Endothelial cell of umbilical vein (primary cell): ENCODE measurements around the gene IQCB1. TPM values are rescaled to one million over a fixed set of nuclear protein-coding genes. Genes with fewer than 3 reads are reported as not detected.
"Not testable (repeated sequence)": the region's sequence is repeated elsewhere in the genome, so short reads cannot be mapped to it uniquely, and the experiment has no call there.

ENCODE experiments used
- BruUV-seq: library from RNA; stranded (reverse); fragments of 400-500 nt; replicated peaks from 2 replicates; lab custom pipeline; 2021; lab: Mats Ljungman, UMichigan
- CTCF ChIA-PET: fragments of 300-600, 350-600 bp; sonication (Branson Sonifier 250); formaldehyde crosslinking; loops from one replicate; lab custom pipeline; 2021; ENCODE audit warnings: antibody characterized with exemption, inconsistent platforms; lab: Charles Lee
- POLR2A ChIA-PET: fragments of 300-600, 350-600 bp; sonication (Branson Sonifier 250); formaldehyde crosslinking; loops from one replicate; lab custom pipeline; 2021; ENCODE audit warnings: antibody characterized with exemption, inconsistent platforms; lab: Charles Lee
- DNase-seq: peaks from one replicate; pipeline ENCODE4 v3.0.0-alpha.2; 2011; ENCODE audit warnings: low read depth, low spot score
- FAIRE-seq: peaks from 2 replicates; lab custom pipeline; 2011; peaks lifted over from hg19 to GRCh38; lab: Jason Lieb, UNC
- H2AFZ ChIP-seq: 2 replicates; pipeline ENCODE4 v1.6.0; 2012; ENCODE audit warnings: low read depth, low read length, control low read depth, inconsistent platforms
- H3K27ac ChIP-seq: 2 replicates; pipeline ENCODE4 v1.5.1; 2011; ENCODE audit warnings: low read depth, mild to moderate bottlenecking, control low read depth, low read length, moderate library complexity; ENCODE audit not compliant: insufficient read depth
- H3K27me3 ChIP-seq, 2 experiments: 2 replicates each; pipeline versions ENCODE4 v1.6.0 to v1.6.1; 2011; ENCODE audit warnings: low read length in 2 of 2, mixed read lengths in 1 of 2; ENCODE audit not compliant: control insufficient read depth in 2 of 2, insufficient read depth in 2 of 2
- H3K36me3 ChIP-seq, 2 experiments: 2 replicates in 1 of 2; 3 replicates in 1 of 2; pipeline ENCODE4 v1.5.1; 2011; ENCODE audit warnings: low read length in 2 of 2, mild to moderate bottlenecking in 1 of 2, moderate library complexity in 1 of 2; ENCODE audit not compliant: control insufficient read depth in 2 of 2, insufficient read depth in 2 of 2; ENCODE audit errors: extremely low read depth in 1 of 2
- H3K4me1 ChIP-seq: 3 replicates; pipeline ENCODE4 v1.5.1; 2011; ENCODE audit warnings: mild to moderate bottlenecking, low read length; ENCODE audit not compliant: control insufficient read depth, insufficient read depth; ENCODE audit errors: extremely low read depth
- H3K4me2 ChIP-seq: 2 replicates; pipeline ENCODE4 v1.6.1; 2011; ENCODE audit warnings: low read length, control low read depth, mixed read lengths; ENCODE audit not compliant: insufficient read depth
- H3K4me3 ChIP-seq, 3 experiments: fragments of 200-600 bp in 1 of 3; sonication (generic), shearing (Covaris generic) in 1 of 3; replicated peaks in 1 of 3; 2 replicates each; pipeline ENCODE4 v1.5.1; 2011 to 2016; ENCODE audit warnings: control low read depth in 3 of 3, low read length in 3 of 3, mild to moderate bottlenecking in 2 of 3, inconsistent platforms in 1 of 3, low read depth in 1 of 3, moderate library complexity in 1 of 3; ENCODE audit not compliant: insufficient read depth in 1 of 3
- H3K79me2 ChIP-seq: 2 replicates; pipeline ENCODE4 v1.6.0; 2012; ENCODE audit warnings: low read length, inconsistent platforms; ENCODE audit not compliant: control insufficient read depth, insufficient read depth
- H3K9ac ChIP-seq: replicated peaks from 2 replicates; pipeline ENCODE3; 2011; ENCODE audit warnings: low read length, control low read depth; ENCODE audit not compliant: insufficient read depth; ENCODE audit errors: extremely low read depth
- H3K9me1 ChIP-seq: replicated peaks from 3 replicates; pipeline ENCODE4 v1.6.0; 2011; ENCODE audit warnings: mild to moderate bottlenecking, low read length; ENCODE audit not compliant: control insufficient read depth, insufficient read depth; ENCODE audit errors: extremely low read depth
- H3K9me3 ChIP-seq: replicated peaks from 2 replicates; pipeline ENCODE4 v1.5.1; 2012; ENCODE audit warnings: low read length, inconsistent platforms; ENCODE audit not compliant: control insufficient read depth, insufficient read depth
- H4K20me1 ChIP-seq: replicated peaks from 2 replicates; pipeline ENCODE3; 2011; ENCODE audit warnings: mild to moderate bottlenecking, low read length; ENCODE audit not compliant: control insufficient read depth, insufficient read depth; ENCODE audit errors: extremely low read depth
- EZH2 ChIP-seq: IDR thresholded peaks from 2 replicates; pipeline ENCODE4 v1.6.1; 2012; ENCODE audit warnings: borderline replicate concordance, low read depth, mild to moderate bottlenecking, moderate library complexity, low read length, inconsistent platforms; ENCODE audit not compliant: severe bottlenecking
- FOS ChIP-seq: IDR thresholded peaks from 2 replicates; pipeline ENCODE4 v1.6.1; 2011; ENCODE audit warnings: mild to moderate bottlenecking, low read length, moderate library complexity, borderline replicate concordance; ENCODE audit not compliant: insufficient read depth
- GATA2 ChIP-seq: IDR thresholded peaks from 2 replicates; pipeline ENCODE4 v1.7.0; 2011; ENCODE audit warnings: low read depth, mild to moderate bottlenecking, moderate library complexity, mixed read lengths, low read length; ENCODE audit not compliant: insufficient read length, insufficient read depth
- JUN ChIP-seq: IDR thresholded peaks from 2 replicates; pipeline ENCODE4 v1.6.1; 2011; ENCODE audit warnings: borderline replicate concordance, low read depth; ENCODE audit not compliant: insufficient read length, insufficient read depth
- MYC ChIP-seq: IDR thresholded peaks from one replicate; pipeline ENCODE4 v1.6.1; 2011; ENCODE audit warnings: mild to moderate bottlenecking, low read depth, low read length
- POLR2A ChIP-seq: IDR thresholded peaks from 2 replicates; pipeline ENCODE4 v1.6.1; 2012; ENCODE audit warnings: low read depth, mild to moderate bottlenecking, control low read depth, low read length
- POLR2AphosphoS5 ChIP-seq: IDR thresholded peaks from 2 replicates; pipeline ENCODE4 v1.6.1; 2012; ENCODE audit warnings: low read depth, mild to moderate bottlenecking, control low read depth, low read length, moderate library complexity; ENCODE audit not compliant: insufficient read depth
- dilution Hi-C: fragments of 300-500 bp; cut with MboI; formaldehyde crosslinking; loops from one replicate; pipeline ENCODE4 v1.15.0; 2019; ENCODE audit warnings: low sequenced_read_pairs; ENCODE audit not compliant: extremely low pct_ligation_motif_present
- intact Hi-C: fragments of 100-400 bp; cut with micrococcal nuclease; formaldehyde crosslinking; loops from one replicate; pipeline ENCODE4 v1.10.0; 2022
- polyA plus RNA-seq, 4 experiments: library from polyadenylated mRNA; depleted of rRNA in 3 of 4; stranded (reverse) in 3 of 4; unstranded in 1 of 4; fragments of >200 nt; gene quantifications; 2 replicates each; pipeline versions ENCODE4 v1.2.1 to v1.2.3, GENCODE V29; 2011 to 2012; ENCODE audit warnings: missing spikeins in 1 of 4
- total RNA-seq: library from RNA; stranded (reverse); gene quantifications from 2 replicates; pipeline ENCODE4 v1.2.3, GENCODE V29; 2021
- TF ChIP-seq, protein P1 (sequence below), 2 donors: IDR thresholded peaks; 1 replicate in 1 of 2; 2 replicates in 1 of 2; pipeline ENCODE4 v1.5.1; 2011; ENCODE audit warnings: low read length in 2 of 2, mild to moderate bottlenecking in 2 of 2, moderate library complexity in 2 of 2, control low read depth in 1 of 2, inconsistent platforms in 1 of 2, low read depth in 1 of 2; ENCODE audit not compliant: insufficient read depth in 1 of 2; ENCODE audit errors: extremely low read depth in 1 of 2
- TF ChIP-seq, protein P2 (sequence below): IDR thresholded peaks from 2 replicates; pipeline ENCODE4 v1.6.1; 2011; ENCODE audit not compliant: insufficient read depth, insufficient read length

Gene IQCB1
- total and polyA plus RNA-seq, 2 donors (not counting 3 experiments of a cell fraction or from before 2014, with no cell fraction given) = 9.9 to 22.0 TPM

DNA sequence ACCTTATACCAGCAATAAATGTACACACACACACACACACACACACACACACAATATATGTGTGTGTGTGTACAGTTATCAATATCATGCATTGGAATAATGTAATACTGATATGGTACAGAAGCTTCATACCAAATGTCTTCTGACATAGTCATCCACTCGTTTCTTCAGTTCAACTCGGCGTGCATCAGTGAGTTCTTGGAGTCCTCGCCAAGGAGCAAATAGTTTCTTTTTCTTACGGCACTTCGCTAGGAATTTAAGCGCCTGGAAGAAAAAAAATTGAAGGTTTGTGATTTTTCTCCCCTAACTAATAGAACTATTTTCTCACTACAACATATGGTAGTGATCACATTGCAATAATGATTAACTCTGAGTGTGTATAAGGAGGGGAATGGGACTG lies 53.2 kb downstream of the IQCB1 start:
- CTCF ChIA-PET = no interaction called here
- intact Hi-C loops (no loop called here), dilution Hi-C loops (no loop called here)
- H3K79me2 ChIP-seq = no peaks in the 10 kb centered on the region
- no peak overlapping the region for H3K4me3 ChIP-seq
- peaks cover 1% of the 10 kb centered on the region for H3K4me1 ChIP-seq
- TF ChIP-seq JUN (no peak), EZH2 (no peak), POLR2A (no peak), MYC (no peak), POLR2AphosphoS5 (no peak), FOS (no peak), GATA2 (no peak)
- TF ChIP-seq, protein P1, sequence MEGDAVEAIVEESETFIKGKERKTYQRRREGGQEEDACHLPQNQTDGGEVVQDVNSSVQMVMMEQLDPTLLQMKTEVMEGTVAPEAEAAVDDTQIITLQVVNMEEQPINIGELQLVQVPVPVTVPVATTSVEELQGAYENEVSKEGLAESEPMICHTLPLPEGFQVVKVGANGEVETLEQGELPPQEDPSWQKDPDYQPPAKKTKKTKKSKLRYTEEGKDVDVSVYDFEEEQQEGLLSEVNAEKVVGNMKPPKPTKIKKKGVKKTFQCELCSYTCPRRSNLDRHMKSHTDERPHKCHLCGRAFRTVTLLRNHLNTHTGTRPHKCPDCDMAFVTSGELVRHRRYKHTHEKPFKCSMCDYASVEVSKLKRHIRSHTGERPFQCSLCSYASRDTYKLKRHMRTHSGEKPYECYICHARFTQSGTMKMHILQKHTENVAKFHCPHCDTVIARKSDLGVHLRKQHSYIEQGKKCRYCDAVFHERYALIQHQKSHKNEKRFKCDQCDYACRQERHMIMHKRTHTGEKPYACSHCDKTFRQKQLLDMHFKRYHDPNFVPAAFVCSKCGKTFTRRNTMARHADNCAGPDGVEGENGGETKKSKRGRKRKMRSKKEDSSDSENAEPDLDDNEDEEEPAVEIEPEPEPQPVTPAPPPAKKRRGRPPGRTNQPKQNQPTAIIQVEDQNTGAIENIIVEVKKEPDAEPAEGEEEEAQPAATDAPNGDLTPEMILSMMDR (IDR thresholded peaks at IDR 0.05; ENCODE audit: extremely low read depth in 1 of 2, insufficient read depth in 1 of 2, low read depth in 1 of 2, low read length in 2 of 2) = no peak
- TF ChIP-seq, protein P2, sequence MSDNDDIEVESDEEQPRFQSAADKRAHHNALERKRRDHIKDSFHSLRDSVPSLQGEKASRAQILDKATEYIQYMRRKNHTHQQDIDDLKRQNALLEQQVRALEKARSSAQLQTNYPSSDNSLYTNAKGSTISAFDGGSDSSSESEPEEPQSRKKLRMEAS = no peak
- no peak overlapping the region for H3K4me2 ChIP-seq
- no peaks in the 10 kb centered on the region for H3K9me3 ChIP-seq
- no peak overlapping the region for H2AFZ ChIP-seq
- BruUV-seq = no TSS peak
- H4K20me1 ChIP-seq = no peaks in the 10 kb centered on the region
- no peaks in the 10 kb centered on the region for H3K9me1 ChIP-seq
- no peak for FAIRE-seq
- no peak overlapping the region for H3K27ac ChIP-seq
- no peak for DNase-seq
- peaks cover 2 to 6% of the 10 kb centered on the region in 2 experiments for H3K36me3 ChIP-seq
- H3K9ac ChIP-seq = no peak overlapping the region
- POLR2A ChIA-PET = no interaction called here
- H3K27me3 ChIP-seq = no peaks in the 10 kb centered on the region

DNA sequence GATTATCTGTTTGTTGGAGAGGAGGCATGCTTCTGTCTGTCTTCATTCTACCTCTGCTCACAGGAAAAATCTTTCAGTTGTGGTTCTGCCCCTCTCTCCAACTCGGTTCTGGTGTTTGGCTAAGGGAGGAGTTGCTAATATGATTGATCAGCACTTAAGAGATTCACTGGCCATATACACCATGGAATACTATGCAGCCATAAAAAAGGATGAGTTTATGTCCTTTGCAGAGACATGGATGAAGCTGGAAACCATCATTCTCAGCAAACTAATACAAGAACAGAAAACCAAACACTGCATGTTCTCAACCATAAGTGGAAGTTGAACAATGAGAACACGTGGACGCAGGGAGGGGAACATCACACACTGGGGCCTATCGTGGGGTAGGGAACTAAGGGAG lies 59.8 kb downstream of the IQCB1 start:
- H3K9ac ChIP-seq, H3K9me1 ChIP-seq, H3K4me3 ChIP-seq, H2AFZ ChIP-seq, H3K27me3 ChIP-seq, dilution Hi-C loops, H3K9me3 ChIP-seq, H3K27ac ChIP-seq, intact Hi-C loops, CTCF ChIA-PET, FAIRE-seq, H3K79me2 ChIP-seq, H3K4me2 ChIP-seq, POLR2A ChIA-PET, H3K4me1 ChIP-seq, BruUV-seq, H3K36me3 ChIP-seq, H4K20me1 ChIP-seq, DNase-seq: not testable (repeated sequence)
